Esophagus squamous epithelium (tissue), 5 donors: ENCODE results near the gene SH3GL3. TPM values are rescaled to one million over a fixed set of nuclear protein-coding genes. Genes with fewer than 3 reads are reported as not detected.
A peak's percentile ranks its signal among the peaks of the same experiment; 100 is the strongest.

Source experiments
- DNase-seq: peaks from one replicate; lab custom pipeline; 2025; lab: John Stamatoyannopoulos, UW
- H3K27ac ChIP-seq, 4 donors: fragments of 200-600 bp; sonication (generic); one replicate each; pipeline ENCODE4 v1.5.1; 2016 to 2019; ENCODE audit warnings: mild to moderate bottlenecking in 1 of 4
- H3K27me3 ChIP-seq, 4 donors: fragments of 200-600 bp; sonication (generic); 1 replicate in 3 of 4; 2 replicates in 1 of 4; pipeline versions ENCODE4 v1.5.1 to v1.6.0; 2017 to 2021; ENCODE audit warnings: antibody characterized with exemption in 1 of 4
- H3K36me3 ChIP-seq, 3 donors: fragments of 200-600 bp; sonication (generic); one replicate each; pipeline ENCODE4 v1.5.1; 2016 to 2019
- H3K4me1 ChIP-seq, 3 donors: fragments of 200-600 bp; sonication (generic); one replicate each; pipeline ENCODE4 v1.5.1; 2017 to 2019
- H3K4me3 ChIP-seq, 4 donors: fragments of 200-600 bp; sonication (generic); 1 replicate in 3 of 4; 2 replicates in 1 of 4; pipeline ENCODE4 v1.5.1; 2016 to 2019; ENCODE audit warnings: mild to moderate bottlenecking in 2 of 4, moderate library complexity in 1 of 4
- H3K9me3 ChIP-seq, 3 donors: fragments of 200-600 bp; sonication (generic); one replicate each; pipeline ENCODE4 v1.5.1; 2016 to 2019
- CTCF ChIP-seq, 6 experiments: fragments of 450-650 bp in 4 of 6; fragments of 200-600 bp in 2 of 6; sonication (generic) in 2 of 6; IDR thresholded peaks; one replicate each; pipeline ENCODE4 v1.5.1; 2016 to 2019; ENCODE audit warnings: antibody characterized with exemption in 6 of 6, mild to moderate bottlenecking in 4 of 6, moderate library complexity in 4 of 6
- POLR2A ChIP-seq, 4 donors: fragments of 450-650 bp; IDR thresholded peaks; one replicate each; pipeline ENCODE4 v1.6.1; 2017; ENCODE audit warnings: antibody characterized with exemption in 4 of 4, mild to moderate bottlenecking in 4 of 4, moderate library complexity in 3 of 4
- WGBS, 2 donors: methylation state at CpG; one replicate each; pipeline ENCODE4 v1.1.5; 2018; 5-methylcytosine and 5-hydroxymethylcytosine counted together
- intact Hi-C: fragments of 100-400 bp; cut with DNase I; formaldehyde crosslinking; loops from one replicate; pipeline ENCODE4 v1.15.0; 2022
- total RNA-seq, 4 donors: library from RNA; depleted of rRNA; stranded (reverse); fragments of >200 nt; gene quantifications; one replicate each; pipeline ENCODE4 v1.1.0, GENCODE V29; 2016
- donor health status: DM: yes; HTN: yes; CAD: no.

Gene SH3GL3
- total RNA-seq, 4 donors from 2014 or later = 0.57 to 5.7 (median 2.1) TPM

DNA sequence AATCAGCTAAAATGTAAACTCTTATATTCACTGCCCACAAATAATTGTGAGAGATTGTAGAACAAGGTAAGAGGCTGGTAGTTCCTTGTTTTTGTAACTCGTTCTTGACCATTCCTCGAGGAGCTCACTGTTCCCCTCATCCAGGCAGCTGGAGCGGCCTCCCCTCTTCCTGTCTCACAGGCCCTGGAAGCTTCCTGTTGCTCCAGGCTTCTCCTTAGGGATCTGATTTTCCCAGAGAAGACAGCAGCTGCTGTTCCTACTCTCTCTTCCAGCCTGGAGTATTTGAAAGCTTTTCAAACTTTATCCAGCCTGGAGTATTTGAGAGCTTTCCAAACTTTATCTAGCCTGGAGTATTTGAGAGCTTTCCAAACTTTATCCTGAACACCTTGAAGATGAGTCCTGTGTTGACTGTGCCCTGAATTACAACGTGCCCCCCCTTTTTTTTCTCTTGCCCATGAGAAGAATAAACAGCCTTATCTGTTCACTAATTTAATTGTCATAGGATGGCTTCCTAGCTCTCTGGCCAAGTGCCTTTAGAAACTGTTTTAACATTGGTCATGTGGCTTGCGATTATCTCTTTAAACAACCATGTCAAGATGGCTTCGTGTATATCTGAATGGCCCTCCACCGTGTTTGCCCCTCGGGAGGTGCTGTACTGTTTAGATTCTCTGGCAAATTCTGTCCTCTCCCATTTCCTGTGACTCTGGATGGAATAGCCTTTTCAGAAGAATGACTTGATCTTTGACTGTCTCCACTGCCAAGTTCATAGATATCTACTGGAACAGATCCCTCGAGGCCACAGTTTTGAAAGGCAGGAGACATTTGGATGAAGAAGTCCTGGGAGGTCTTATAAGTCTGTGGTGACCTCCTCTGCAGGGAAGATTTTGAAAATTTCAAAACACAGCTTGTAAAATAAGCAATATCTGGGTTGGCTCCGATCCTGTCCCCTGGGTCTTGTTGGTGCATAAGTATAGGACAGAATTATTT is 211.6 kb downstream of the SH3GL3 start:
- Histone ChIP-seq H3K4me1 (peaks cover 4 to 30% (median 7%) of the 10 kb centered on the region in 3 donors), H3K9me3 (no peaks in the 10 kb centered on the region), H3K4me3 (no peak overlapping the region), H3K27ac (peak overlapping the region in 2 of 4 donors; percentile 27 to 44), H3K27me3 (peaks cover 0 to 39% (median 6%) of the 10 kb centered on the region in 4 donors), H3K36me3 (no peaks in the 10 kb centered on the region)
- no peak for TF ChIP-seq CTCF (IDR thresholded peaks at IDR 0.05)
- no peak for TF ChIP-seq POLR2A (IDR thresholded peaks at IDR 0.05)
- intact Hi-C loops = no loop called here
- WGBS, 2 donors = 49 to 61% methylated on average over 10 of the region's 10 CpGs
- no peak for DNase-seq

DNA sequence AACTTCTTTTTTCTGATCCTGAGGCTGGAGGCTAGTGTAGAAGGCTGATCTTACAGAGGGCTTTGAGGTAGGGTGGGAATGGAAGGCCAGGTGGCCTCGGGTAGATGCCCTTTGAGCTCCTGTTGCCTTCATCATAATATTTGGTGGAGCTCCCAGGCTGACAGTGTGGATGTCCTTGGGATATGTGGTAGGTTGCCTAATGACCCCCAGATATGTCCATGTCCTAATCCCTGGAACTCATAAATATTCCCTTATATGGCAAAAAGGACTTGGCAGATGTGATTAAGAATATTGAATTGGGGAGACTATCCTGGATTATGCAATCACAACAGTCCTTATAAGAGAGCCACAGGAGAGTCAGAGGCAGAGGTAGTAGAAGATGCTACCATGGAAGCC is 212.3 kb downstream of the SH3GL3 start:
- H3K36me3 ChIP-seq = no peaks in the 10 kb centered on the region
- intact Hi-C loops = no loop called here
- H3K27ac ChIP-seq = peak overlapping the region in 1 of 4 donors; percentile 27
- no peaks in the 10 kb centered on the region for H3K9me3 ChIP-seq
- H3K4me3 ChIP-seq = no peak overlapping the region
- peaks cover under 1 to 24% (median 3%) of the 10 kb centered on the region in 3 donors for H3K4me1 ChIP-seq
- H3K27me3 ChIP-seq = peaks cover 0 to 32% (median 5%) of the 10 kb centered on the region in 4 donors
- WGBS, 2 donors = 60 to 80% methylated on average over 1 of the region's 1 CpG
- no peak for DNase-seq
- TF ChIP-seq CTCF (IDR thresholded peaks at IDR 0.05) (no peak), POLR2A (IDR thresholded peaks at IDR 0.05) (no peak)

- intact Hi-C loops = no loop called here
- Histone ChIP-seq H3K36me3 (no peaks in the 10 kb centered on the region), H3K27ac (no peak overlapping the region), H3K4me1 (no peaks in the 10 kb centered on the region), H3K4me3 (no peak overlapping the region), H3K27me3 (no peaks in the 10 kb centered on the region), H3K9me3 (no peaks in the 10 kb centered on the region)
- TF ChIP-seq POLR2A (IDR thresholded peaks at IDR 0.05) (no peak), CTCF (IDR thresholded peaks at IDR 0.05) (no peak)
- DNase-seq = no peak
- 49 to 61% methylated on average over 3 of the region's 3 CpGs for WGBS, 2 donors
Observed at GRCh38 chr15:83665480-83665879, 218.3 kb downstream of the SH3GL3 start.

Other genes with a start within 250 kb of the SH3GL3 start
- gene HDGFL3, start 239.5 kb upstream of the SH3GL3 start, total RNA-seq = 10 to 100 TPM in 2 of 4 donors, 1 to 10 TPM in 2; 3.7 to 47.7 (median 17.1) TPM
- 10 to 100 TPM; 21.2 to 38.3 (median 26.7) TPM for gene BNC1, start 162.7 kb upstream of the SH3GL3 start, total RNA-seq
- gene ADAMTSL3, start 206.8 kb downstream of the SH3GL3 start, total RNA-seq = 1 to 10 TPM in 2 of 4 donors, under 1 TPM in 2; 0.11 to 3.2 (median 0.79) TPM